HG03520 (cell line): ENCODE data around the gene SCAF1.
"Not testable (repeated sequence)": the region's sequence is repeated elsewhere in the genome, so short reads cannot be mapped to it uniquely, and the experiment has no call there.

Experiments
- ATAC-seq: cut with Tn5 transposase; IDR thresholded peaks from one replicate; pipeline ENCODE4 v1.9.1; 2021; ENCODE audit warnings: mild to moderate bottlenecking, moderate library complexity; ENCODE audit not compliant: unreplicated experiment

Gene SCAF1

GRCh38 chr19:49615861-49616260, 26.1 kb upstream of the SCAF1 start:
- ATAC-seq: no peak

GRCh38 chr19:49616532-49616931, 25.5 kb upstream of the SCAF1 start:
- ATAC-seq: no peak

GRCh38 chr19:49616945-49617344, 25.1 kb upstream of the SCAF1 start:
- ATAC-seq: no peak

GRCh38 chr19:49617860-49618259, 24.1 kb upstream of the SCAF1 start:
- ATAC-seq: not testable (repeated sequence)

- ATAC-seq: no peak
Measured at GRCh38 chr19:49624967-49625910, 16.8 kb upstream of the SCAF1 start.

GRCh38 chr19:49626226-49626625, 15.8 kb upstream of the SCAF1 start:
- ATAC-seq: no peak

- no peak for ATAC-seq
Measured at GRCh38 chr19:49629659-49630058, 12.3 kb upstream of the SCAF1 start.

- no peak for ATAC-seq
Measured at GRCh38 chr19:49631014-49631588, 10.9 kb upstream of the SCAF1 start.

- no peak for ATAC-seq
Measured at GRCh38 chr19:49631610-49632192, 10.3 kb upstream of the SCAF1 start.

GRCh38 chr19:49632576-49632975, 9.4 kb upstream of the SCAF1 start:
- ATAC-seq: no peak

GRCh38 chr19:49633273-49633672, 8.7 kb upstream of the SCAF1 start:
- not testable (repeated sequence) for ATAC-seq

GRCh38 chr19:49635530-49636232, 6.3 kb upstream of the SCAF1 start:
- ATAC-seq: no peak

GRCh38 chr19:49636233-49636932, 5.6 kb upstream of the SCAF1 start:
- no peak for ATAC-seq

GRCh38 chr19:49637821-49638738, 3.9 kb upstream of the SCAF1 start:
- no peak for ATAC-seq

- ATAC-seq: no peak
Measured at GRCh38 chr19:49639401-49640112, 2.5 kb upstream of the SCAF1 start.

- ATAC-seq: peak; percentile 45
Measured at GRCh38 chr19:49640113-49640898, 1.7 kb upstream of the SCAF1 start, which contains the start of gene RRAS. Gene RRAS (minus strand): TSS chr19:49640143. CDS start chr19:49640098, 45 bp downstream.

GRCh38 chr19:49642492-49643035, 555 bp downstream of the SCAF1 start:
- ATAC-seq: no peak

GRCh38 chr19:49643466-49643865, 1.5 kb downstream of the SCAF1 start:
- no peak for ATAC-seq
